Raji (cell line): ENCODE data around the gene ECSIT.

Source experiments
- POLR2A ChIP-seq: IDR thresholded peaks from 2 replicates; pipeline ENCODE4 v1.6.1; 2011; ENCODE audit warnings: low read depth, low read length, control low read depth; ENCODE audit not compliant: insufficient read depth

ECSIT gene

DNA sequence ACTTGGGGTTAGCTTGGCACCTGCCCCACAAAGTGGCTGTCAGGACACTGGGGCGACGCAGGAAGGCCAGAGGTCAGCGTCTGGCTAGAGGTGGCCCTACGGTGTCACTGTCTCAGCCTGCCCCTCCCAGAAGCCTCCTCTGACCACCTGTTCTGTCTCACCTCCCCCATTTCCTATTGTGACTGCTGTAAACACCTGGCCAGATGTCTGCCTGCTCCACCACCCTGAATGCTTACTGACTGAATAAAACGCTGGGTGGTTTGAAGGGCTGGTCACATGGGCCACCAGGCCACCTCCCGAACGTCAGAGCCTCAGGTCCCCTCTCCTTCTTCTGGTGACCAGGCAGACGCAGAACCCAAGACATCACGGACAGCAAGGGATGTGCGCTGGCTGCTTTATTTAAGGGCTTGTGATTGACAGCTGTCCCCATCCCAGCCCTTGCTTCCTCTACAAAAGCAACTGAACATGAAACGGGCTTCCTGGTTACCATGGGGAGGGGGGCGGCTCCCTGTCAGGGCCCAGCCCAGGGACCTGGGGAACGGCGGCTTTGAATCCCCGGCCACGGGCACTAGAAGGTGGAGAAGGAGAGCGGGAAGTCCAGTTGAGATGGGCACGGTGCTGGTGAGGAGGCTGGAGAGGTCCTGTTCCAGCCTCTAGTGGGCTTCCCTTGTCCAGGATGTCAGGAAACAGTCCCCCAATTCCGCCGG, 23.9 kb upstream of the ECSIT start:
- TF ChIP-seq POLR2A = no peak

DNA sequence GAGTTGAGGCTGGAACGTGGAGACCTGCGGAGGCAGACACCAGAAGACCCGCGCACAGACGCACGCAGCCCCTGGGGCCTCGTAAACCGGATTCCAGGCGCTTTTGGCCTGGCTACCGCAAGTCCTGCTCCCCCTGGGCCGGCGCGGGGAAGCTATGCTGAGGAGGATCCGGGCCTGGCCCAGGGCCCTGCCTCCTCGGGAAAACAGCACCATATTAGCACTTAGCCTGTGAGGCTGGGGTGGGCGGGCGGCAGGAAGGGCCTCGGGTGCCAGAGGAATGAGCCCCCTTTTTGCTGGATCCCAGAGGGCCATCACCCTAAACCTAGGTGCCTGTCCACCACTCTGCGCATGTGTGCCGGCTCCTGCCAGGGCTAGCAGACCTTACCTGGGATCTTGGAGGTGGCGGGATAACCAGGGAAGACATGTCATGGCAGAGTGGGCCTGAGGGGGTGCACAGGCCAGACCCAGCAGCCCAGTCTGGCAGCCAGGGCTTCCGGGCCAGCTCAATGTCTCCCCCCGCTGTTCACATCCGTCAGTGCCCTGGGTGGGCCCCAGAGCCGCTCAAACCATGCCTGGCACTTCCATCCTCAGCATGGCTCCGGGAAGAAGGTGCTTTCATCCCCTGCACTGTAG, 22.8 kb upstream of the ECSIT start:
- no peak for TF ChIP-seq POLR2A

DNA sequence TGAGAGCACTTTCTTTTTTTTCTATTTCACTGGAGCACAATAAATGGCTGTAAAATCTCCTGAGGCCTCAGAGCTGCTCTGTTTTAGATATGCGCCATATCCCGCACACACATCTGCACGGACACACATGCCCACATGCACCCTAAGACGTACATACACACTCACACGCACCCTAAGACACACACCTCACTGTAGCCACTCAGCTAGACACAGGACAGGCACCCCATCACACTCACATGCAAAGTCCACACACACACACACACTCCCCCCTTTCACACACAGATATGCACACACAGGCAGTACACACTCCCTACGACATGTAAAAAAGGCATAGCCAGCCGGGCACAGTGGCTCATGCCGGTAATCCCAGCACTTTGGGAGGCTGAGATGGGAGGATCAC, 21.3 kb upstream of the ECSIT start:
- TF ChIP-seq POLR2A = no peak

DNA sequence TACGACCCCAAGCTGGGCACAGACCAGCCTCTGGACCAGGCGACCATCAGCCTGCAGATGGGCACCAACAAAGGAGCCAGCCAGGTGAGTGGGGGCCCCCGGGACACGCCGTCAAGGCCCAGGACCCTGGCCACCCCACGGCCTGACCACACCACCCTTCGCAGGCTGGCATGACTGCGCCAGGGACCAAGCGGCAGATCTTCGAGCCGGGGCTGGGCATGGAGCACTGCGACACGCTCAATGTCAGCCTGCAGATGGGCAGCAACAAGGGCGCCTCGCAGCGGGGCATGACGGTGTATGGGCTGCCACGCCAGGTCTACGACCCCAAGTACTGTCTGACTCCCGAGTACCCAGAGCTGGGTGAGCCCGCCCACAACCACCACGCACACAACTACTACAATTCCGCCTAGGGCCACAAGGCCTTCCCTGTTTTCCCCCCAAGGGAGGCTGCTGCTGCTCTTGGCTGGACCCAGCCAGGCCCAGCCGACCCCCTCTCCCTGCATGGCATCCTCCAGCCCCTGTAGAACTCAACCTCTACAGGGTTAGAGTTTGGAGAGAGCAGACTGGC, 20.5 kb upstream of the ECSIT start:
- TF ChIP-seq POLR2A = no peak

DNA sequence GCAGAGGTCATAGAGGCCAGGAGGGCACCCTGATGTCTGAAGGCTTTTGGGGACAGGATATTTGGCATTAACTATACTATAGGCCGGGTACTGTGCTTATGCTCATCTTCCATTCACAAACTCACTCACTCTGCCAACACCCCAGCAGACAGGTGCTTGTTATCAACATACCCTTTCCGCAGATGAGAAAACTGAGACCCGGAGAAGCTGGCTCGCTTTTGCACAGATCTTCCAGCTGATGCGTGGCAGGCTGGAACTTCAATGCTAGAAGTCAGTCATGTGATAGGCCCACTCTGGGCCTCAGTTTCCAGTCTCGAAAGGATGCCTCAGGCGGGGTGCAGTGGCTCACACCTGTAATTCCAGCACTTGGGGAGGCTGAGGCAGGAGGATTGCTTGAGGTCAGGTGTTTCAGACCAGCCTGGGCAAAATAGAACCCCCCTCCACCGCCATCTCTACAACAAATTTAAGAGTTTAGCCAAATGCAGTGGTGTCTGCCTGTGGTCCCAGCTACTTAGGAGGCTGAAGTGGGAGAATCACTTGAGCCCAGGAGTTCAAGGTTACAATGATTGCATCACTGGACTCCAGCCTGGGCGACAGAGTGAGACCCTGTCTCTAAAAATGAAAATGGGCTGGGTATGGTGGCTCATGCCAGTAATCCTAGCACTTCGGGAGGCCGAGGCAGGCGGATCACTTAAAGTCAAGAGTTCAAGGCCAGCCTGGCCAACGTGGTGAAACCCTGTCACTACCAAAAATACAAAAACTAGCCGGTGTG, 19.2 kb upstream of the ECSIT start:
- TF ChIP-seq POLR2A = no peak

DNA sequence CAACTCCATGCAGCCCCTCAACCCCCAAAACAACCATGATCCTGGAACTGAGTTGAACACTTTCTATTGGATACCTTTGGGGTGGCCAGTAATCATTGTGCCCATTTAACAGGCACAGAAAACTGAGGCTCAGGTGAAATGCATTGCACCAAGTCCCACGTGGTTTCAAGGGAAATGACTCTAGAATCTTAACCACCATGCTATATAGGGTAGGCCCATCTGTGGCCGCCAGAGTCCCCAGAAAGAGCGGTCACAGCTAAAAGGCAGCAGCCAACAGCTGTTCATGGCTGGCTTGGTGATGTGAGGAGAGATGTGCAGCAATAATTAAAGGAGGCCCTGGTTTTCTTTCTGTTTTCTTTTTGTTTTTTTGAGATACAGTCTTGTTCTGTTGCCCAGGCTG, 12.3 kb upstream of the ECSIT start:
- no peak for TF ChIP-seq POLR2A

DNA sequence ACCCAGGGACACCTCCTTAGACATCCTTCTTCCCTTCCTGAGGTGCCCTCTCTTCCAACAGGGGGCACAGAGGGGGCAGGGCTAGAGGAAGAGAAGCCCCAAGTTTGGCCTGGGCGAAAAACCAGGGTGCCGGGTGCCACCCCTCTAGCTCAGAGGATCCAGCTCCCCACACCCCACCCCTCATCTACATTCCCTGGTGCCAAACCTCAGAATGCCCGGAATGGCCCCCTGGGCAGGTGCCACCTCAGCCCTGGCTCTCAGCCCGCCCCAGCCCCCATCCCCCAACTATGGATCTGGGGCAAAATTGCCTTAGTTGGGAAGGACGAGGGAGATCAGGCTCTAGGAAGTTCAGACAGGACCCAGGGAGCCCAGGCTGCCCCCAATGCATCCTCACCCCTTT, 11.7 kb upstream of the ECSIT start:
- TF ChIP-seq POLR2A = no peak

DNA sequence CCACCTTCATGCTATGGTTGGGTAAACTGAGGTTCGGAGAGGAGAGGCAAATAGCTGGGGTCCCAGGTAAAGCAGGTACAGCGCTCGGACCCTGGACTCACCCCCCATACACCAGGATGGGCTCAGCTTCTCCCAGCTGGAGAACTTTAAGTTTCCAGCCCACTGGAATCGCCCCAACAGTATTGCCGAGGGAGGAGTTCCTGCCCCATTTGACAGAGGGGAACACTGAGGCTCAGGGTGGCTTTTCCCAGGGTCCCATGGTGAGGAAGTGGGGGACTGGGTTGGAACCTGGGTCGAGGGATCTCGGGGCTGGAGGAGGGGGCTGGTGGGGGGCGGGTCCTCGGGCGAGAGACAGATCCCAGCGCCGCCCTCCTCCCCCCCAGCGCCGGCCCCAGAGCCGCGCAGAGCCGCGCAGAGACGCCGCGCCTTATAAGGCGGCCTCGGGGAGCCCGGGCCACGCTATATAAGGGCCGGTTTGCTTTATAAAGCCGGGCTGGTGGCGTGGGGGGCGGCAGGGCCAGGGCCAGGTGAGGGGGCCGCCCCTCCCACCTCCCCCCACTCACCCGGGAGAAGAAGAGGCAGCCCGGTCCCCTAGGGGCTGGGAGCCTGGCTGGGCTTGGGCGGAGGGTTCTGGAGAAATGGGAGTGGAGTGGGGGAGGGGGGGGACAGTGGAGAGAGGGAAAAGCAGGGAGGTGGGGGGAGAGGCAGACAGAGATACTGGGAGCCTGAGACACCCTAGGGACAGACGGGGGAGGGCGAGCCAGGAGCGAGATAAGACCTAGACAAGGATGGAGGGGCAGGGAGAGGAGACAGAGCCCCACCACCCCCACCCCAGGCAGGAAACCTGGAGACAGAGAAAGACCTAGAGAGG, 10.8 kb upstream of the ECSIT start:
- no peak for TF ChIP-seq POLR2A

DNA sequence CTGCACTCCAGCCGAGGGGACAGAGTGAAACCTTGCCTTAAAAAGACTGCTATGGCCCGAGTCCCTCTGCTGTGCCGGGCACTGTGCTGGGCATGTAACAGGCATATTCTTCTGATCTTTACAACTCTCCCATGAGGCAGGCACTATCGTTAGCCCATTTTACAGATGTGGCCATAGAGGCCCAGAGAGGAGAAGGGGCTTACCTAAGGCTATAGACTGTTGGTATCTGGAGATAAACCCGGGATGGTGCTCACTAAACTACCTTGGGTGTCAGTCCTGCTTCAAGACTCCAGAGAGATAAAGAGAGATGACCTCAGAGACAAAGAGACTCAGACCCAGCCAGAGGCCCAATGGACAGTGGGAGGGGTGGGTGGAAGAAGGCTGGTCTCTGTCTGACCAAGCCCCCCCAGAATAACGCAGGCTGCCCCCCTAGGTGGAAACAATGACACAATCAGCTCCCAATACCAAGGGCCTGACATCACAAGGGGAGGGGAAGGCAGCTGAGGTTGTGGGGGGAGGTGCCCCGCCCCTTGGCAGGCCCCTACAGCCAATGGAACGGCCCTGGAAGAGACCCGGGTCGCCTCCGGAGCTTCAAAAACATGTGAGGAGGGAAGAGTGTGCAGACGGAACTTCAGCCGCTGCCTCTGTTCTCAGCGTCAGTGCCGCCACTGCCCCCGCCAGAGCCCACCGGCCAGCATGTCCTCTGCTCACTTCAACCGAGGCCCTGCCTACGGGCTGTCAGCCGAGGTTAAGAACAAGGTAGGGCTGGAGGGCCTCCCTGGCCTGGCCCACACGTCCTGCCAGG, 9.5 kb upstream of the ECSIT start, which contains the start of gene CNN1:
Gene CNN1, plus strand, starts transcription at position 620 of the 805 bp plus-strand sequence. Its CDS starts 77 bp downstream, at position 697.
- TF ChIP-seq POLR2A = no peak

DNA sequence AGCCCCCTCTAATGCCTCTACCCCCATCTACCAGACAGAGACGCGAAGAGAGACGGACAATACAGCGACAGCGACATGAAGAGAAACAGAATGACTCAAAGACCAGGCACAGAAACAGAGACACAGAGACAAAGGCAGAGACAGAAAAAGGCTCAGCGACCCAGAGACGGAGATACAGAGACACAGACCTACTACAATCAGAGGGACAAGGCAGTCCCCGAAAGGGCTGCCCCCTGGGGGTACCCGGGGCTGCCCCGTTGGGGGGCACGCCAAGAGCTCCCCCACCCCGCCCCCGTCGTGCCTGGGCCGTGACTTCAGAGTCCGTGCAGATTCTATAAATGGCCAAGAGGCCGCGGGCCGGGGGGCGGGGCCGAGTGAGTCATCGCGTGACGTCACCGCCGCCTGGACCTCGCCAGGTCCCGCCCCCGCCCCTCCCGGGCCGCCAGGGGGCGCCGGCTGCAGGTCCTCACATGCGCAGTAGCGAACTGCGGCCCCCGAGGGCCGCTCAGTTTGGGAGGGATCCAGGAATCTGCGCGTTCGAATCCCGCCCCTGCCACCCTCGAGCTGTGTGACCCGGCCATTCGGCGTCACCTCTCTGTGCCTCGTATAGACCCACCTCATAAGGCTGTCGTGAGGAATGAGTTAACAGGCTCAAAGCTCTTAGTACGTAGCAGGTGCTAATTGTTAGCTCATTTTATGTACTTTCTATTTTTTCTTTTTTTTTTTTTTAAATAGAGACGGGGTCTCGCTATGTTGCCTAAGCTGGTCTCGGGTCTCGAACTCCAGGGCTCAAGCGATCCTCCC, 7.1 kb upstream of the ECSIT start:
- TF ChIP-seq POLR2A = 0 out of 2 replicates have a peak, but pooled peaks have one; percentile 23

DNA sequence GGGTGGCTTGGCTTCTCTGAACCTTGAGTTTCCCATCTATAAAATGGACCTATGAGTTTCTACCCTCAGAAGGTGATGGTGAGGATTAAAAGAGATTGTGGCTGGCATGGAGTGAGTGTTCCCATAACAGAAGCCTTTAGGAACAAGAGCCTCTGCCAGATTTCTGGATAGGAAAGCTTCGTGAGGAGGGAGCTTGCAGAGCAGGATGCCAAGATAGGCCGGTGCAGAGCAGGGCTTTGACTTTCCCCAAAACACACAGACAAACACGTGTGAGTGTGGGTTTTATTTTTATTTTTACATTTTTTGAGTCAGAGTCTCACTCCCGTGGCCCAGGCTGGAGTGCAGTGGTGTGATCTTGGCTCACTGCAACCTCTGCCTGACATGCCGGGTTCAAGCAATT, 6.0 kb upstream of the ECSIT start:
- TF ChIP-seq POLR2A = no peak

DNA sequence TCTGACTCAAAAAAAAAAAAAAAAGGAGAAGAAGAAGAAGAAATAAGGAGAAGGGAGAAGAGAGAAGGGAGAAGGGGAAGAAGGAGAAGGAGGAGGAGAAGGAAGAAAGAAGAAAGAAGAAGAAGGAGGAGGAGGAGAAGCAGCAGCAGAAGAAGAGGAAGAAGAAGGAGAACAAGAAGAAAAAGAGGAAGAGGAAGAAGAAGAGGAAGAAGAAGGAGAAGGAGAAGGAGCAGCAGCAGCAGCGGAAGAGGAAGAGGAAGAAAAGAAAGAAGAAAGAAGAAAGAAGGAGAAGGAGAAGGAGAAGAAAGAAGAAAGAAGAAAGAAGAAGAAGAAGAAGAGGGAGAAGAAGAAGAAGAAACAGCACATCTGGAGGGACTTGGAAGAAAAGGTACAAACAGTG, 5.6 kb upstream of the ECSIT start:
- TF ChIP-seq POLR2A = no peak

DNA sequence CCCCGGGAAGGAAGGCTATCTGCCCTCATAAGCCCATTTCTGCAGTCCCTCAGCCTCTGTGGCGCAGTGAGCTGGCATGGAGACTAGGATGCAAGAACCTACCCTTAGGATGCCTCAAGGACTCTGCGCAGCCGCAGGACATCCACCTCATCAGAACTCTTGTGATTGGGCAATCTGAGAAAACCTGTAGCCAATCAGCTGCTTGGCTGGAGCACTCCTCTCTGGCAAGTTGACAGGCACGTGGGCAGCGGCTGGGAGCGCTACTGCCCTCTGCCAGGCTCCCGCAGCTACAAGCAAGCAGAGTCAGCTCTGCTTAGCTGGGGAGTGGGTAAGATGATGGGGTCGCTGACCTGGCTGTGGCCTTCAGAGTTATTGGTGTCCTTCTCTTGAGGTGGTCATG, 1.5 kb upstream of the ECSIT start:
- no peak for TF ChIP-seq POLR2A
